Measurements from ENCODE around the gene ASIC5.
"Not testable (repeated sequence)": the region's sequence is repeated elsewhere in the genome, so short reads cannot be mapped to it uniquely, and the experiment has no call there.

ASIC5 gene, protein sequence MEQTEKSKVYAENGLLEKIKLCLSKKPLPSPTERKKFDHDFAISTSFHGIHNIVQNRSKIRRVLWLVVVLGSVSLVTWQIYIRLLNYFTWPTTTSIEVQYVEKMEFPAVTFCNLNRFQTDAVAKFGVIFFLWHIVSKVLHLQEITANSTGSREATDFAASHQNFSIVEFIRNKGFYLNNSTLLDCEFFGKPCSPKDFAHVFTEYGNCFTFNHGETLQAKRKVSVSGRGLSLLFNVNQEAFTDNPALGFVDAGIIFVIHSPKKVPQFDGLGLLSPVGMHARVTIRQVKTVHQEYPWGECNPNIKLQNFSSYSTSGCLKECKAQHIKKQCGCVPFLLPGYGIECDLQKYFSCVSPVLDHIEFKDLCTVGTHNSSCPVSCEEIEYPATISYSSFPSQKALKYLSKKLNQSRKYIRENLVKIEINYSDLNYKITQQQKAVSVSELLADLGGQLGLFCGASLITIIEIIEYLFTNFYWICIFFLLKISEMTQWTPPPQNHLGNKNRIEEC

DNA sequence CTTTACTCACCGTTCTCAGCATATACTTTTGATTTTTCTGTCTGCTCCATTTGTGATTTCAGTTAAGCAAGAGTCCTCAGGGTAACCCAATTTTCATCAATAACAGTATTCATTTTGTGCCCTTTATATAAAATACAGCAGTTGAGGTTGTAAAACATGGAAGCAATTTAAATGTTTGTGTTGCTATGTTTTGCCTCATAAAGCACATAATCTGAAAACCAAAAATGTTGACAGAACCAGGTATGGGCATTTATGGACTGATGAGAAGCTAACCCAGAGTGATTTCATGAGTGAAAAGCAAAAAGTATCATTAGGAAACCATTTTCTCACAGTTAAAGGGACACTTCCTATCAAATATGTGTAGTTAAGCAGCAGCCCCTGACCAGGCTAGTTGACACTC lies at the start of gene ASIC5:
Gene ASIC5, minus strand, starts transcription at position 101 of the 400 bp plus-strand sequence. Its CDS starts 51 bp downstream, at position 50.
- no peak for DNase-seq (ENCODE audit: low read depth)

DNA sequence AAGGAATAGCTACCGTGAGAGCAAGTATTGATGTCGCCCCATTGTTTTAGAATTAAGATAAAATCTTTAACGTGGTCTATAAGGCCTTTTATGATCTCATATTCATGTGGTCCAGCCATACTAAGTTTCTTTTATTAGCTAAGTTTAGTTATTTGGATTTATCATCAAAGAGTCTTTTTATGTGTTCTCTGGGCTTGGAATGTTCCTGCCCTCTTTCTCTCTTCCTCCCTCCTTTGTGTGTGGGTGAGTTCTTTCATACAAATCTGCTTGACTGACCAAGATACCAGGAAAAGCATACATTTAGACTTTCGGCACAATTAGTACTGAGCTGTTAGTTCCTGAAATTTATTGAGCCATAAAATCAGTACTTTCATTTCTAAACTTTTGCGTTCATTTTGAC lies 48.7 kb upstream of the ASIC5 start:
- no peak for DNase-seq (ENCODE audit: low read depth)

DNA sequence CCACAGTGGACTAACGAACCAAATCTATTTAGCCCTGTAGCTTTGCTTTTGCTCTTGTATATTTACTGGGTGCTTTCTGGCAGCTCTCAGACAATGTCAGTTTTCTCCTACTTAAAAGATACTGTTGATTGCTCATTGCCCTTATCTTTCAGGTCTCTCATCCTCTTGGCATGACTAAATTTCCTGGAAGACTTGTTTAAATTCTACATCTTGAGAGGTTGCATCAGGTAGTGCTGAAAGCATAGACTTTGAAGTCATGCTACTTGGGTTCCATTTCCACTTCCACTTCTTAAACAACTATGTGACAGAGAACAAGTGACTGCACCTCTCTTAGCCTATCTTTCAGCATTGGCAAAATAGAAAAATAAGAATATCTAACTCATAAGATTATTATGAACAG lies 45.8 kb upstream of the ASIC5 start:
- no peak for DNase-seq (ENCODE audit: low read depth)

DNA sequence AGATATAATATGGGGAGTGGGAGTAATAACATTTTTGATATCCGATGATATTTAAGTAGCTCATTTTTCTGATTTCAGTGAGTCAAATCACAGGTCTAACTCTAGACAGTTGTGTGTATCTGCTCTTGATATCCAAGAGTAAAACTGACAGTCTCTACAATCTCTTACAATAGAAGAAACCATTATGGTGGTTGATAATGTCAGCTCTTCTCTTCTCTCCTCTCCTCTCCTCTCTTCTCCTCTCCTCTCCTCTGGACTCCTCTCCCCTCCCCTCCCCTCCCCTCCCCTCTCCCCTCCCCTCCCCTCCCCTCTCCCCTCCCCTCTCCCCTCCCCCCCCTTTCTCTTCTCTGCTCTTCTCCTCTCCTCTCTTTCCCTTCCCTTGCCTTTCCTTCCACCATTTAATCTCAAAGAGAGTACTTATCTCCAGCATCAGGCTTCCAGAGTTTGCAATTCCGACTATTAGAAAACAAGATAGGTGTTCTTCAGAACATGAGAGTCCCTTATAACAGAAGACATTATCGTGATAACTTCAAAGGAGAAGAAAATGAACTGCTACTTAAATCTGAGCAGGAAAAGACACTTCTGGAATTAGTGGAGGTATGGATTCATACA lies 43.6 kb upstream of the ASIC5 start:
- DNase-seq (ENCODE audit: low read depth): no peak

DNA sequence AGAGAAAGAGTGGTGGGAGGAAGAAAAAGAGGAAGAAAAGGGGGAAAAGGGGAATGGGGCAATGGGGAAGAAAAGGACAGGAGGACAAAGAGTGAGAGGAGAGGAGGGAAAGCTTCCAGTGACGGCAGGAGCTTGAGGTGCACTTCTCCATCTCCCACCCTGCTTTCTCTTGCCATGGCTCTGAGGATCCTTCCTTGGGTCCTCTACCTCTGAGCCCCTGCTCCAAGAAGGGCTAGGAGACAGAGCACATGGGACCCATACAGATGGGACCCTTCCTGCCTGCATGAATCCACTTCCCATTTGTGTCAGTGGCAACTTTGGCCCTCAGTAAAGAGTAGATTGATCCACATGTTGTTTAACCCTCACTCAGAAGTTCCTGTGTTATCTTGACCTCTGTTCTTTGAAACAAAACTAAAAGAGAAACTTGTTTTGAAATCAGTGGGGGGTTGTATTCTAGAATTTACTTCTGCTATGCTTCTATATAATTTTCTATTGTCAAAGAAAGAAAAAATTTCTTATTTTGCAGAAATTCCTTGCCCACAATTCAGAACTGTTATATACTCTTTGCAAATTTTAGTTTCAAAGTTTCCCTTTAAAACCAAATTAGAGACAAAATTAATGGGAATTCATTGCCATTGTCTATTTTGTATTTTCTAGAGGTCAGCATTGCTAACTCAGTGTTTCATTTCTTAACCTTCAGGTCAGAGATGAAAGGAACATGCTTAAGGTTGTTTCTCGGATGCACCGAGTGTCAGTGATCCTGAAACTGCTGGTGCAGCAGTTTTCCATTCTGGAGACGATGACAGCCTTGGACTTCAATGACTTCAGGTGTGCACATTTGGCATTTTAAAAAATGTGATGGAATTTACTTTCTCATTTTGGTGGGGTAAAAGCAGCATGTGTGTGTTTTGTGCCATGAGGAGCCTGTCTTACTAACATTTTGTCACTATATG lies 42.4 kb upstream of the ASIC5 start:
- DNase-seq (ENCODE audit: low read depth): no peak

DNA sequence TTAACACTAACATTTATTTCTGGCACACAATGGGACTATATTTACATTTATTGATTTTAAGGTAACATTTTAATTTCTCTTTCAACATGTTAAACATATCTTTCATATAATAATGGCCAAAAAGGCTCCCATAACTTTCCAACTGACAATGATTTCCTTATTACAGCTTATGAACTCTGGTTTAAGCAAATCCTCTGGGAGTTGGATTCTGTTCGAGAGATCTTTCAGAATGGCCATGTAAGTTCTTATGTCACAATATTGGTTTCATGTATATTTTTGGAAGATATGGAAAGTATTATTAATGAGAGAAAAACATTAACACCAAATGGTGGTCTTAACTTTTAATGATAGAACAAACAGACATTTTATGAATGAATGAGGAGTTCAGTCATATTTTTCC lies 41.5 kb upstream of the ASIC5 start:
- DNase-seq (ENCODE audit: low read depth): no peak

DNA sequence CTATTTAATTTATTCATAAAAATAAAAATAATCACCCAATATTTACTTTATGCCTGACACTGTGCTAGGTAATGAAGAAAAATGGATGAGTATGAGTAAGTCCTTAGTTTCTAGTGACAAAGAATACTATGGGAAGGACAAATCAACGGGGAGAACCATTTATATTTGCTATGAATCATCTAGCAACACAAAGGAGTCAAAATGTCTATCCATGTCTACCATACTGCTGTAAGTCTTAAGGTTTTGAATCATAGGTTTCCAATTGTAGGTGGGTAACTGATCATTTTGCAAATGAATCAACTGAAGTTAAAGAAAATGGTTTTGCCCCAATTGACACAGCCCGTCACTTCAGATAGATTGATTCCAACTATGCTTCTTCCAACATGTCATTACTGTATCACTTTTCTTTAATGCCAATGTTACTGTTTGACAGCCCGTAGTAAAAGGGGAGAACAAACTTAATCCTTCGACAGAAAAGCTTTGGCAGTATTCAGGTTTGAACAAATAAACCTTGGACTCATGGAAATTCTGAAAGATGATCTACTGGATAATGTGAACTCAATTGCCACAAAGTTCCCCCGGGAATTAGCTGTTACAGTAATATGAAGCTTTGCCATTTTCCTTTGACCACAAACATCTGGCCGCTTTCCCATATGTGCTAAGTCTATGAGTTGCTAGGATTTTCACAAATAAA lies 40.6 kb upstream of the ASIC5 start:
- no peak for DNase-seq (ENCODE audit: low read depth)

DNA sequence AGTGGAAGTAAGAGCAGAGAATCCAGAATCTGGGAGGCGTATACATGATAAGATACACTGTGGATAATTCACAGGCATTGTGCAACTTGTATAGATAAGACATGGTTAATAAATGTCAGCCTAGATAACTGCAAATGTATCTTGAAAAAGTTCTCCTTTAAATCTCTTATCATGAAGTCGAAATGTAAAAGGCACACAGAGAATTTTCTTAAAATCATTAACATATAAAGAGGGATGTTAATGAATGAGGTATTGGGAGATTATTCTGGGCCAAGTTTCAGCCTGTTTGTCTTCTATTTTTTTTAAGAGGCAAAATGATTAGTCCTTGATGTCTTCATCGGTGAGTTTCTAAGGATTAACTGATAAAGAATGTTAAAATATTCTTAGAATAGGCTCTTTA lies 38.3 kb upstream of the ASIC5 start:
- no peak for DNase-seq (ENCODE audit: low read depth)

DNA sequence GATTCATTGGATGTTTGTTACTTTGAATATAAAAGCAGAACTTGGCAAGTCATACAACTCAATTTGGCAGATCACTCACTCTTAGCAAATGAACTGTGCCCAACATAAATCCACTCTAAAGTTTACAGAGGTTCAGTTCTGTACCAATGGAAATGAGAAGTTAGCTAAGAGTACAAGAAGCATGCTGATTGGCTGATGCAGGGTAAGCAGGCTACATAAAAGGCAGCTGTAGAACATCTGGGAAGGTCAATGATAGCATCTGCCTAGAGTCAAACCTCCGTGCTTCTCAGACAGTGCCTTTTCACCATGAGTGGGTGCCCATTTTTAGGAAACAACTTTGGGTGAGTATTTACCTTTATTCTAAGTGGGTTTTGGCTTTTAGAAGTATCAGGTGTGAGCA lies 37.4 kb upstream of the ASIC5 start, which contains the start of gene TDO2:
Gene TDO2, plus strand, starts transcription at position 244 of the 400 bp plus-strand sequence. Its CDS starts 63 bp downstream, at position 307.
- DNase-seq (ENCODE audit: low read depth): no peak

DNA sequence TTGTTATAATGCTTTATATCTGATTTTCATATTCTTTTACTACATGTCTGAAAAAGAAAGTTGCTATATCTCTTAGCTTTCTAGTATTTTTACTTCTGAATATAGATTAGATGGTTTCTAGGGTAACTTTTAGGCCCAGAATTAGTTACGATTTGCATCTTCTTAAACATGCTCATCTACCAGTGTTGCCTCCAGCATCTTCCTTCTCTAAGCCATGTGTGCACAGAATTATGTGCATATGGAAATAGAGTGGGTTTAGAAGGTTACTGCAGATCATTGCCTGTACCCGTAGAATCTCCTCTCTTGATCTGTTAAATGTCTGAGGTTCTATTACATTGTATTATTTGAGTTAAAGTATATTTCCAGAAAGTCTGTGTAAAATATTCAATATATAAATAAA lies 34.9 kb upstream of the ASIC5 start:
- no peak for DNase-seq (ENCODE audit: low read depth)

DNA sequence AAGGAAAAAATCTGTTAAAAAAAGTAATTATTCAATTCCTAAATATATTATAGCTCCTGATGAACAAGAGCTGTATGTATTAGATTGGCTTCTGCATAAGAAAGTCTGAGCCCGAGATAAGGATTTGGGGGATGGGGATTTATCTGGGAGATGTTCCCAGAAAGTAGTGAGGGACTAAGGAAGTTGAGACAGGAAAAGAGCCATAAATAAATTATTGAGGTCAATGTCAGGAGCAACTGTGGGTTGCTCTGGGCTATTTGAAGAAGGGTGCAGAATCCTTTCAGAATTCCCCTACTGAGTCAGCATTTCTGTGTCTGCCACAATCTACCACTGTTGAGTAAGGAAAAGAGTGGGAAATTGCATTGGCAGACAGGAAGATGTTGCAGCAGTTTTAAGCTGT lies 34.3 kb upstream of the ASIC5 start:
- DNase-seq (ENCODE audit: low read depth): no peak

DNA sequence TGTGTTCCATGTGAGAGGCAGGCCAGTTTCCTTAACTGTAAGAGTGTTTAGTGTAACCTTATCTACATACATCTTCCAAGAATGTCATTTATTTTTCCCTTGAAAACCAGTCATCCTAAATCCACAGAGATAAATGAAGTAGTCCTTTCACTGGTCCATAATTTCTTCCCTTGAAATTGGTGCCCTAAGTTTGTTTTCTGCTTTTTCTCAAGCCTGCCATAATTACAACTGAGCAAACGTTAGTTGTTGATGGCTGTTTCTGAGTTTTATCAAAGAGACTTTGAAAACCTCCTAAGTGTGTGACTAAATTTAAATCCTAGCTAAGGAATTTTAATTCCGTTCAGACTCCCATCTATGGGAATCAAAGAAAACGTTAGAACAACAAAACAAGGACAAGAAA lies 33.8 kb upstream of the ASIC5 start:
- no peak for DNase-seq (ENCODE audit: low read depth)

DNA sequence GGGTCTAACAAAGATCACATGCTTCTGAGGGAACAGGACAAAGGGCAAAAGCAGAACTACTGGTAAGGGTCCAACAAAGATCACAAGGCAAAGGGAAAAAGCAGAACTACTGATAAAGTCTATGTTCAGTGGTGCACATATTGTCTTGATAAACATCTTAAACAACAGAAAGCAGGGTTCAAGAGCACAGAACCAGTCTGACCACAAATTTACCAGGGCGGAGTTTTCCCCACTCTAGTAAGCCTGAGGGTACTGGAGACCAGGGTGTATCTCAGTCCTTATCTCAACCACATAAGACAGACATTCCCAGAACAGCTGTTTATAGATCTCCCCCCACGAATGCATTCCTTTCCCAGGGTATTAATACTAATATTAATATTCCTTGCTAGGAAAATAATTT lies 32.3 kb upstream of the ASIC5 start:
- not testable (repeated sequence) for DNase-seq (ENCODE audit: low read depth)

DNA sequence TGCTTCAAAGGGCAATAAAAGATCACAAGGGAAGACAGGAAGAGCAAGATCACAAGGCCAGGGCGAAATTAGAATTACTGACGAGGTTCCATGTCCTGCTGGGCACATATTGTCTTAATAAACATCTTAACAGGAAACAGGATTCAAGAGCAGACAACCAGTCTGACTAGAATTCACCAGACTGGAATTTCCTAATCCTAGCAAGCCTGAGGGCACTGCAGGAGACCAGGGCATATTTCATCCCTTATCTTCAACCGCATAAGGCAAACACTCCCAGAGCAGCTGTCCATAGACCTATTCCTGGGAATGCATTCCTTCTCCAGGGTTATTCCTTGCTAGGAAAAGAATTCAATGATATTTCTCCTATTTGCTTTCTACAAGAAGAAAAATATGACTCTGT lies 25.0 kb upstream of the ASIC5 start:
- no peak for DNase-seq (ENCODE audit: low read depth)

DNA sequence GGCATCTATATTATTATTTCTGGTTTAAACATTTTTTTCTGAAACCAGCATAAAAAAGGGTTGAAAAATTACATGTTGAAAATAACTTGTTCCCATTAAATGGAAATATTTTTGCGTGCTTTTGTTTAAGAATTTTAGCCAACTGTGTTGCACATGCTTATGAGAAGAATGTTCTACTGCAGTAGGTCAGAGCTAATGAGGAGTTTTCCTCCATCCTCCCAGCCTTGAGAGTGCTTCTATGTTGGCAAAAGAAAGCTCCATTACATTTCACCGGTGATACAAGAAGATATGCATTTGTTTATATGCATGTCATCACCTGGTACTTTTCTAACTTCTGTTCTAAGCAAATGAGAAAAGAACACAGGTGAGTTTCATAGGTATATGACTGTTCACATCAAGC lies 23.9 kb upstream of the ASIC5 start:
- no peak for DNase-seq (ENCODE audit: low read depth)

DNA sequence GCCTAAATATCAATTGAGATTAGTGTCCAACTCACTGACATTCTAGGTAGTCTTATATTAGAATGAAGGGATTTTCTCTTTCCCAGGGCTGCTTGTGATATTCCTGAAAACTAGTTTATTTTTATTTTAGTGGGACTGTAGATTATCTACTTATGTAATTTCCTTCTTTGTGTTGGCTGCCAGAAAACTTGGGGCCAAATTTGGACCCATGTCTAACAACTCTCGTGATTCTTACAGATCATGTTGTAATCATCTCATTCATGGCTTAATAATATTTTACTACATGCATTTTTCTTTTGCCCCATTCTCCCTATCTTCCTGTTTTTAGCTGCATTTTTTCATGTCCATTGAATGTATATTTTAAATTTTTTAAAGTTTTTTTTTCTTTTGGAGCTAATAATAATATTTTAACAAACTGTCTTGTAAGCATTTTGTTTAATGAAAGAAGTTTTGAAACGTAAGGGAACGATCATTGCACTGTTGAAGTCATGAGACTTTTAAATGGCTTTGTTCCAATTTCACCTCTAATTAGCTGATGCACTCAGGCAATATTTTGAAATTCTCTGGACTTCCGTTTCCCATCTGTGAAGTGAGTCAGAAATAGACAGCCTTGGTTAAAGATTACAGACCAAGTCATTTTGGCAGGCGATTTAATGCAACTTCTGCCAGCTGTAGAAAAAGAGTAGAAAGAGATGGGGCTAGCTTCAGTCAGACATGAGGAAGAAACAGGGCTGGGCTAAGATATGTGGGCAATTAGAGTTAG lies 23.1 kb upstream of the ASIC5 start:
- no peak for DNase-seq (ENCODE audit: low read depth)

DNA sequence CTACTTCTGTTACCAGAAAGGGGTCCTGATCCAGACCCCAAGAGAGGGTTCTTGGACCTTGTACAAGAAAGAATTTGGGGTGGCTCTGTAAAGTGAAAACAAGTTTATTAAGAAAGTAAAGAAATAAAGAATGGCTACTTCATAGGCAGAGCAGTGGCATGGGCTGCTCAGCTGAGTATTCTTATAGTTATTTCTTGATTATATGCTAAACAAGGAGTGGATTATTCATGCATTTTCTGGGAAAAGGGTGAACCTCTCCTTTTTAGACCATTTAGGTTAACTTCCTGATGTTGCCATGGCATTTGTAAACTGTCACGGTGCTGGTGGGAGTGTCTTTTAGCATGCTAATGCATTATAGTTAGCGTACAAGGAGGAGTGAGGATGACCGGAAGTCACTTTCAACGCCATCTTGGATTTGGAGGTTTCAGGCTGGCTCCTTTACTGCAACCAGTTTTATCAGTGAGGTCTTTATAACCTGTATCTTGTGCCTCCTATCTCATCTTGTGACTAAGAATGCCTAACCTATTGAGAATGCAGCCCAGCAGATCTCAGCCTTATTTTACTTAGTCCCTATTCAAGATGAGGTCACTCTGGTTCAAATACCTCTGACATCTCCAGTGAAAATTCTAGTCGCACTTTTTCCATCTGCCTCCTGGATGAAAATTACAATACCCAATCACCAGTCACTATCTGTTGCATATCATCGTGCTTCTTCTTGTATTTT lies 21.9 kb upstream of the ASIC5 start:
- no peak for DNase-seq (ENCODE audit: low read depth)

DNA sequence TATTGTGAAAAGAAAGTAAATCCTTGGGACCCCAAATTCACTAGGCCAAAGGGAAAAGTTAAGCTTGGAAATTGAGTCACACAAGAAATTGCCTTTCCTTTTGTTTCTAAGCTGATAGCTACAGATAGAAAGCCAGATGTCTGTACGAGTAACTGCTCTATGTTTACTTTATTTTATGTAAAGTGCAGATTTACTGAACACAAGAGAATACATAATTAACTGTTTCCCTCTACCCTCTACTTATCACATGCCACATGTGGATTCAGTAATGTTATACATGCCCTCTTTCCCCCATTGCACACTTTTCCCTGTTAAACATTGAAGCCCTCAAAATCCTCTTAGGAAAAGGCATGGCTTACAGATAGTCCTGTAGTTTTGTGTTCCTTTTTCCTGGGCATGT lies 21.0 kb upstream of the ASIC5 start:
- no peak for DNase-seq (ENCODE audit: low read depth)

DNA sequence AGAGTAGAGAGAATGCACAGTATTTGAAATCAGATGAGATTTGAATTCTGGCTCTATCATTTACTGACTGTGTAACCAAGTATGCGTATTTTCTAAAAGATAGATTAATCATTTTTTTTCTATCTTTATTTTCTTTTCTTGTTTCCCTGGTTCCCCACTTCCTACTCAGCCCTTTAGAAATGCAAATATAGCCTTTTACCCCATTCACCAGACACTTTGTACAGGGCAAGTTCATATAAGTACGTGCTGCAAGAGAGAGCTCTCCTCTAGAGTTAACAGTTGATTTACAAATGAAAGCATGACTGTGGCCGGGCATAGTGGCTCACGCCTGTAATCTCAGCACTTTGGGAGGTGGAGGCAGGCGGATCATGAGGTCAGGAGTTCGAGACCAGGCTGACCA lies 19.6 kb upstream of the ASIC5 start:
- DNase-seq (ENCODE audit: low read depth): no peak

DNA sequence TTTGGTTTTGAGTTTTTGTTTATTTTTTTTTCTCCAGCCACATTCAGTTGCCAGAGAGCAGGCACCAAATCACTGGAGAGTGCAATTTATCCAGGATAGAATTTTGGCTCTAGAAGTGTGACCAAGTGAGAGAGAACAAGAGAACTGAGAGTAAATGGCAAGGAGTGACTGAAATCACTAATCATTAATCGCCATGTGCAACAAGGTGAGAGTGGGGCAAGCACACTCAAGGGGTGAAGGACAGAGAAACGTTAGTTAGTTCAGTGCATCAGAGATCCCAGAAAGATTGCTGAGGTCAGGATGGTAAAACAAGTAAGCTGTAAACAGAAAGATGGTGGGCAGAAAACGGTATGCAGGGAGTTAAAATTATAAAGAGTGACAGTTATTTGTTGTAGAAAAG lies 17.8 kb upstream of the ASIC5 start:
- no peak for DNase-seq (ENCODE audit: low read depth)

Data from activated T-cell treated with anti-CD3 and anti-CD28 coated beads for 1 hour (primary cell).